Sigmoid colon (tissue), 4 donors: ENCODE measurements around the gene BNIP5.

Experiments used
- CTCF ChIP-seq, 4 experiments: fragments of 450-650 bp in 3 of 4; fragments of 200-600 bp in 1 of 4; IDR thresholded peaks; one replicate each; pipeline ENCODE4 v1.5.1; 2016 to 2019; ENCODE audit warnings: antibody characterized with exemption in 4 of 4, mild to moderate bottlenecking in 3 of 4, moderate library complexity in 2 of 4
- EP300 ChIP-seq, 4 donors: sonication (generic); formaldehyde crosslinking; IDR thresholded peaks; one replicate each; pipeline ENCODE4 v1.6.1; 2017; ENCODE audit warnings: antibody characterized with exemption in 4 of 4
- POLR2A ChIP-seq, 2 donors: fragments of 450-650 bp; IDR thresholded peaks; one replicate each; pipeline ENCODE4 v1.6.1; 2016; ENCODE audit warnings: antibody characterized with exemption in 2 of 2, mild to moderate bottlenecking in 2 of 2, moderate library complexity in 2 of 2

GRCh38 chr6:36372088-36372487 lies 35.4 kb upstream of the BNIP5 start:
- no peak for TF ChIP-seq CTCF (IDR thresholded peaks at IDR 0.05)
- TF ChIP-seq POLR2A (IDR thresholded peaks at IDR 0.05) = no peak
- no peak for TF ChIP-seq EP300 (IDR thresholded peaks at IDR 0.05)
